Measurements from ENCODE around the gene RNFT2.

The RNFT2 gene

DNA sequence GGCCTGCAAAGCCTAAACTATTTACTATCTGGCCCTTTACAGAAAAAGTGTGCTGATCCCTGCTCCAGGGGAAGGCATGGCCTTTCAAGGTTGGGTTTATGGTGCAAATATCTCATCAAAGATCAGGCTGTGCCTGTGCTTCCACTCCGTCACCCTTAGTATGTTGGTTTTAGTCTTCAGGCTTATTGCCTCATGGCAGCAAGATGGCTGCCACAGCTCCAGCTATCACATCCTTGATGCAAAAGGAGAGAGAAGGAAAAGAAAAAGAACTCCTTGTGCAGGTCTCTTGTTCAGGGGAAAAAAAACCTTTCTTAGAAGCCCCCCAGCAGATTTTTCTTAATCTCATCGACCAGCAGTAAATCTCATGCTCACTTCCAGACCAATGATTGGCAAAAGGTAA is 152.2 kb downstream of the RNFT2 start:
- H3K27ac ChIP-seq: no peak overlapping the region
- no peak overlapping the region for H3K4me3 ChIP-seq
- TF ChIP-seq, protein P1, sequence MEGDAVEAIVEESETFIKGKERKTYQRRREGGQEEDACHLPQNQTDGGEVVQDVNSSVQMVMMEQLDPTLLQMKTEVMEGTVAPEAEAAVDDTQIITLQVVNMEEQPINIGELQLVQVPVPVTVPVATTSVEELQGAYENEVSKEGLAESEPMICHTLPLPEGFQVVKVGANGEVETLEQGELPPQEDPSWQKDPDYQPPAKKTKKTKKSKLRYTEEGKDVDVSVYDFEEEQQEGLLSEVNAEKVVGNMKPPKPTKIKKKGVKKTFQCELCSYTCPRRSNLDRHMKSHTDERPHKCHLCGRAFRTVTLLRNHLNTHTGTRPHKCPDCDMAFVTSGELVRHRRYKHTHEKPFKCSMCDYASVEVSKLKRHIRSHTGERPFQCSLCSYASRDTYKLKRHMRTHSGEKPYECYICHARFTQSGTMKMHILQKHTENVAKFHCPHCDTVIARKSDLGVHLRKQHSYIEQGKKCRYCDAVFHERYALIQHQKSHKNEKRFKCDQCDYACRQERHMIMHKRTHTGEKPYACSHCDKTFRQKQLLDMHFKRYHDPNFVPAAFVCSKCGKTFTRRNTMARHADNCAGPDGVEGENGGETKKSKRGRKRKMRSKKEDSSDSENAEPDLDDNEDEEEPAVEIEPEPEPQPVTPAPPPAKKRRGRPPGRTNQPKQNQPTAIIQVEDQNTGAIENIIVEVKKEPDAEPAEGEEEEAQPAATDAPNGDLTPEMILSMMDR (IDR thresholded peaks at IDR 0.05): no peak
- no peak for DNase-seq (ENCODE audit: low spot score)

DNA sequence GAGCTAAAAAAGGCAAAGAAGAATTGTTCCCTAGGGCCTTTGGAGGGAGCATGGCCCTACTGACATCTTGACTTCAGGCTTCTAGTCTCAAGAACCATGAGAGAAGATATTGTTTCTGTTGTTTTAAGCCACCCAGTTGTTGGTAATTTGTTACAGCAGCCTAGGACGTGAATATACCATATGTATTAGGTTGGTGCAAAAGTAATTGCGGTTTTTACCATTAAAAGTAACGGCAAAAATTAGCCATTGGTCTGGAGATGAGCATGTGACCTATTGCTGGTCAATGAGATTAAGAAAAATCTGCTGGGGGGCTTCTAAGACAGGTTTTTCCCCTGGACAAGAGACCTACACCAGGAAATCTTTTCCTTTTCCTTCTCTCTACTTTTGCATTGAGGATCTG is 152.9 kb downstream of the RNFT2 start:
- Histone ChIP-seq H3K4me3 (no peak overlapping the region), H3K27ac (no peak overlapping the region)
- no peak for DNase-seq (ENCODE audit: low spot score)
- TF ChIP-seq, protein P1 (IDR thresholded peaks at IDR 0.05): no peak

DNA sequence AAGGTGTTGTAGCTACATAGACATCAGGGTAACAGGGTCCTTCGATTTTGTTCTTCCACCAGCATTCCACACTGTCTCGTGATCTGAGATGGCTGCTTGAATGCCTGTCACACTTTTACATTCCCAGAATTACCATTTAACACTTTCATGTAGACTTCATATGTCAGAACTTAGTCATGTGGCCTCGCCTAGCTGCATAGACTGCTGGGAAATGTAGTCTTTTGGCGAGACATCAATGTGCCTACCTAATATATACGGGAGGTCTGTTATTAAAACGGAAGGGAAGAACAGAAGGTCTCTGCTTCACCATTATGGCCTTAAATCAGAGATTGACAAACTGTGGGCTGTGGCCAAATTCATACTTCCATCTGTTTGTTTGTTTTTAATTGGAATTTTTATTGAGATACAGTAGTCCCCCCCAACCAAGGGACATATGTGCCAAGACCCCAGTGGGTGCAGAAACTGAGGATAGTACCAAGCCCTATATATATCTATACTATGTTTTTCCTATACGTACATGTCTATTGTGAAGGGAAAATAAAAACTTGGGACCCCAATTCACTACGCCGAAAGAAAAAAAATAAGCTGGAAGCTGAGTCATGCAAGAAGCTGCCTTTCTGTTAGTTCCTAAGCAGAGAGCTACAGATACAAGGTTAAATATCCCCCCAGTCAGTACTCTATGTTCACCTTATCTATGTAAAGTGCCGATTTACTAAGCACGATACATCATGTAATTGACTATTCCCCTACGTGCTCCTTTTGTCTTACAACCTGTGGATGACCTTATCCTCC is 154.4 kb downstream of the RNFT2 start:
- DNase-seq (ENCODE audit: low spot score): no peak
- no peak overlapping the region for H3K4me3 ChIP-seq
- TF ChIP-seq, protein P1 (IDR thresholded peaks at IDR 0.05): no peak
- no peak overlapping the region for H3K27ac ChIP-seq

DNA sequence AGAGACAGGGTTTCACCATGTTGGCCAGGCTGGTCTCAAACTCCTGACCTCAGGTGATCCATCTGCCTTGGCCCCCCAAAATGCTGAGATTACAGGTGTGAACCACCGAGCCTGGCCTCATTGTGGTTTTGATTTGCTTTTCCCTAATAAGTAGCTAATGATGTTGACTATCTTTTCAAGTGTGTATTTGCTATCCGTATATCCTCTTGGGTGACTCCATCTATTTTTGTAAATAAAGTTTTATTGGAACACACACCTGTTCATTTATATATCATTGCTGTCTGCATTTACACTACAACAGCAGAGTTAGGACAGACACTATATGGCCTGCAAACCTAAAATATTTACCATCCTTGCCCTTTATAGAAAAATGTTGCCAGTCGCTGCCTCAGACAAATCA is 156.8 kb downstream of the RNFT2 start:
- no peak overlapping the region for H3K4me3 ChIP-seq
- no peak for DNase-seq (ENCODE audit: low spot score)
- TF ChIP-seq, protein P1 (IDR thresholded peaks at IDR 0.05): no peak
- no peak overlapping the region for H3K27ac ChIP-seq

DNA sequence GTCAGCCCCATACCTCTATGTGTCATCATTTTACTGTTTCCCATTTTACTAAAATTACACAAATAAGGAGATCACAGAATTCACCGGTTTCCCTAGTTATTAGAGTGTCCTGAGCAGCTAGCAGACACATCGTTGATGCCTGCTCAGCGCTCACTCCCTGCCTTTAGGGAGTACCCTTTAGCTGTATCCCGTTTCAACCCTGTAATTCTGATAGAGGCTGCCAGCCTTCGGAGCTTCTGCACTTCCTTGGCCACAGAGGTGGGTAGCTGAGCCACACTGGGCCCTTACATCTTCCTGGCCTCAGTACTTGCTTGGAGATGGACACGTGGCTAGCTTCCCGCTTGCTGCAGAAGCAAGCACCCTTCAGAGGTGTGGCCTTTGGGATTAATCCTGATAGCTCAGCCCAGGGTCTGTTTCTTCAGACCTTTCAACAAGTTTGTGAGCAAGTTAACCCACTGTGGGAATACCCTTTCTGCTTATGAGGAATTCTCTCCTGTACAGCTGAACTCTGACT is 158.4 kb downstream of the RNFT2 start:
- DNase-seq (ENCODE audit: low spot score): no peak
- no peak overlapping the region for H3K4me3 ChIP-seq
- no peak overlapping the region for H3K27ac ChIP-seq
- TF ChIP-seq, protein P1 (IDR thresholded peaks at IDR 0.05): no peak

DNA sequence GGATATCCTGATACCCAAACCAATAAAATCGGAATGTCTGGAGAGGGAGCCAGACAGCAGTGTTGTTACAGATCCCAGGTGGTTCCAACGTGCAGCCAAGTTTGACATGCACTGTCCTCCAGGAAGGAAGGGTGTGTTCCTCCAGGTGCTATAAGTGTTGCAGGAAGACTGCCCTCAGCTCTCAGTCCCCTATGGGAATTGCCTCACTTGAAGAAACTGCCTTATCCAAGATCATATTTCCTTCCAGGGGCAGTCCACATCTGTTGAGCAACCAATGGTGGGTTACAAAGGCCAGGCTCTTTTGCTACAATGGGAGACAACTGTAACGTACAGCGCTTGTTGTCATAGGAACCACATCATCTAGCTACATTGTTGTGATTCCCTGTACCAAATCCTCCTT is 159.4 kb downstream of the RNFT2 start:
- no peak for DNase-seq (ENCODE audit: low spot score)
- Histone ChIP-seq H3K4me3 (no peak overlapping the region), H3K27ac (no peak overlapping the region)
- TF ChIP-seq, protein P1 (IDR thresholded peaks at IDR 0.05): no peak

DNA sequence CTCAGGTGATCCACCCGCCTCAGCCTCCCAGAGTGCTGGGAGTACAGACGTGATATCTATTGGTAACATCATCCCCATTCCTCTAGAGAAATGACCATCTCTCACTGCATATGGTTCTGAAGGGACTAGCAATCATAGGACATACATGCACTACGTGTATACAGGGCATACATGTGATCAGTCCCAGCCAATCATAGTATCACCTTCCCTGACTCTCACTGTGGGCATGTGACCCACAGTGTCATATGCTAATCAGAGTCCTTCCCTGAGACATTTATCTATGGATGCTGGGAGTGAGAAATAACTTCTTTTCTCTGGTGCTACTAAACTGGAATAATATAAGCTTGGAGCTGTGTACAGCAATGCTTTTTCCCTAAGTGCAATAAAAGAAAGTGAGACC is 160.6 kb downstream of the RNFT2 start:
- TF ChIP-seq, protein P1 (IDR thresholded peaks at IDR 0.05): no peak
- no peak overlapping the region for H3K4me3 ChIP-seq
- no peak for DNase-seq (ENCODE audit: low spot score)
- H3K27ac ChIP-seq: no peak overlapping the region
